GM18870 (cell line): ENCODE data around the gene SRRD.
"Not testable (repeated sequence)": the region's sequence is repeated elsewhere in the genome, so short reads cannot be mapped to it uniquely, and the experiment has no call there.

Experiments
- ATAC-seq: cut with Tn5 transposase; IDR thresholded peaks from one replicate; pipeline ENCODE4 v1.9.1; 2021; ENCODE audit warnings: moderate library complexity; ENCODE audit not compliant: unreplicated experiment

SRRD gene

DNA sequence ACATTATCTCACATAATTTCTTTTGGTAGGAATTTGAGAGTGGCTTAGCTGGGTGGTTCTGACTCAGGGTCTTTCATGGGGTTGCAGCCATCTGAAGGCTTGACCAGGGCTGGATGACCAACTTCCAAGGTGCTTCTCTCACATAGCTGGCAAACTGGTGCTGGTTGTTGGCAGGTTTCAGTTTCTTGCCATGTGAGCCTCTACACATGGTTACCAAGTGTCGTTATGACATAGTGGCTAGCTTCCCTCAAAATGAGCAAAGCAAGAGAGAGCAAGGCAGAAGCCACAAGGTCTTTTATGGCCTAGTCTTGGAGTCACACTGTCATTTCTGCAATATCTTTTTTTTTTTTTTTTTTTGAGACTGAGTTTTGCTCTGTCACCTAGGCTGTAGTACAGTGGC, 32.8 kb downstream of the SRRD start:
- no peak for ATAC-seq

DNA sequence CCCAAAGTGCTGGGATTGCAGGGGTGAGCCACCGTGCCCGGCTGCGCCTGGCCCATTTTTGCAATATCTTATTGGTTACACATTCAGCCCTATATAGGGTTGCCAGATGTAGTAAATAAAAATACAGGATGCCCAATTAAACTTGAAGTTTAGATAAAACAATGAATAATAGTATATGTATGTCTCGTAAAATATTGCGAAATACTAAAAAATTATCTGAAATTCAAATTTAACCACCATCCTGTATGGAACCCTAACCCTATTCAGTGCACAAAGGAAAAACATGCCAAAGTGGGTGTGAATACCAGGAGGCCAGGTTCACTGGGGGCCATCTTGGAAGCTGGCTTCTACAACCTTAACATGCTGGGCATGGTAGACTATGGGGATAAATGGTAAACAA, 33.8 kb downstream of the SRRD start:
- ATAC-seq = no peak

DNA sequence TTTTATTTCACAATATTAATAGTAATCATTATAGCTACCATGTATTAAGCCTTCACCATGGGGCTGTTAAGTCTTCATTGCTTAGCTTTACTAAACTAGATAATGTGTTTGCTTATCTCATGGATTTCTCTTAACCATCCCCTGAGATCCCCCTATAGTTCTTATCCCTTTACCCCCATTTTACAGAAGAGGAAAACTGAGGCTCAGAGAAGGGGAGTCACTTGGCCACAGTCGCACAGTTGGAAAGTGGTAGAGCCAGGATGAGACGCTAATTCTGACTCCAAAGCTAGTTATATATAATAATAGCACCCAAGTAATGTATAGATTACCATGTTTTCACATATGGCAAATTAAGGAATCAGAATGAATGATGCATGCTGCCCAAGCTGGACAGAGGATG, 38.3 kb downstream of the SRRD start:
- no peak for ATAC-seq

GRCh38 chr22:26522592-26522991, 38.9 kb downstream of the SRRD start:
- no peak for ATAC-seq

- ATAC-seq = no peak
Observed at GRCh38 chr22:26524870-26525269, 41.2 kb downstream of the SRRD start.

DNA sequence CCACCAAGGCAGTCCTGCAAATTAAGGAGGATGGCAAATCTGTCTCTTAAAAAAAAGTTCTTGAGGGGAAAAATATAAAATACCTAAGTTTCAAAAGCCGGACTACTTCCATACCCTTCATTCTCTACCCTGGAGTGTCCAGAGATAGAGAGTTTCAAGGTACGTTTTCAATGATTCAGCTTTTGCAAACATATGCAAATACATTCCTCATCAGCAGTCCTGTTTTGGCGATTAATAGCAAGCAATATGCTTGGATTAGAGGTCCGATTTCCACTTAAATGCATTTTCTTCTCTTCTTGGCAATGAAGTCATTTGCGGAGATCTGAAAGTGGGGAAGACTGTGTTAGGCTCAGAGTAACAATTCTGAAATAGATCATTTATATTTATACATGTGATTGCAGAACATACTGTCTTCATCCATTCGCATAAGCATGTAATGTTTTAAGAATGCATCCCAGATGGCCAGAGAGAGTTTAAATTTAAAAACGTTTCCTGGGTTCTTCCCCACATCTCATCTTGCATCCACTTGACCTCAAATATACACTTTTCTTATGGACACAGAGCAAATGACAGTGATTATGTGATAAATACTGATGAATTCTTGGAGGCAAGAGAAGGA, 42.4 kb downstream of the SRRD start:
- ATAC-seq = no peak

DNA sequence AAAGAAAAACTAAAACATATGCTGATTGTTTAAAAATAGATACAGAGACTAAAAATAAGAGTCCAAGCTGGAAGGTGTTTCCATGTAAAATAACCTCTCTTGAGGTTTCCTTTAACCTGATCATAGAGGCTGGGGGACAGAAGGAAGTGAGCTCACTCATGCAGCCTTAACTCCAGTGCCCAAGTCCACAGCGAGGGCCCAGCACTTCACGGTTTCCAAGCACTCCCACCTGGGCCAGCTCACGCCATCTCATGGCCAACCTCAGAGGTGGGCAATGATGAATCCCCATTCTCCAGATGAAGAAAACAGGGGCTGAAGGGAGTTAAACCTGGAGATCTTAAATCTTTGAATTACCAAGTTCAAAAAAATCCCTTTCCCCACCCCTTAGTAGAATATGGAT, 43.5 kb downstream of the SRRD start:
- ATAC-seq = no peak

GRCh38 chr22:26527574-26528465, 44.1 kb downstream of the SRRD start:
- no peak for ATAC-seq

DNA sequence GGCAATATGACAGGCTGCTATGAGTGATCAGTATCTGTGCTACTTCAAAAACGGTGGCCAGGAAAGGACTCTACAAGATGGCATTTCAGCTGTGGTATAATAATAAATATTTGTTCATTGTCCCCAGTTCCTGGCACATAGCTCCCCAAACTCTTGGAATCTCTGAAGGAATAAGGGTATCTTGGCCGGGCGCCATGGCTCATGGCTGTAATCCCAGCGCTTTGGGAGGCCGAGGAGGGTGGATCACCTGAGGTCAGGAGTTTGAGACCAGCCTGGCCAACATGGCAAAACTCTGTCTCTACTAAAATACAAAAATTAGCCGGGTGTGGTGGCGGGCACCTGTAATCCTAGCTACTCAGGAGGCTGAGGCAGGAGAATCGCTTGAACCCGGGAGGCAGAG, 44.8 kb downstream of the SRRD start:
- not testable (repeated sequence) for ATAC-seq

- no peak for ATAC-seq
Observed at GRCh38 chr22:26529345-26529744, 45.7 kb downstream of the SRRD start.

DNA sequence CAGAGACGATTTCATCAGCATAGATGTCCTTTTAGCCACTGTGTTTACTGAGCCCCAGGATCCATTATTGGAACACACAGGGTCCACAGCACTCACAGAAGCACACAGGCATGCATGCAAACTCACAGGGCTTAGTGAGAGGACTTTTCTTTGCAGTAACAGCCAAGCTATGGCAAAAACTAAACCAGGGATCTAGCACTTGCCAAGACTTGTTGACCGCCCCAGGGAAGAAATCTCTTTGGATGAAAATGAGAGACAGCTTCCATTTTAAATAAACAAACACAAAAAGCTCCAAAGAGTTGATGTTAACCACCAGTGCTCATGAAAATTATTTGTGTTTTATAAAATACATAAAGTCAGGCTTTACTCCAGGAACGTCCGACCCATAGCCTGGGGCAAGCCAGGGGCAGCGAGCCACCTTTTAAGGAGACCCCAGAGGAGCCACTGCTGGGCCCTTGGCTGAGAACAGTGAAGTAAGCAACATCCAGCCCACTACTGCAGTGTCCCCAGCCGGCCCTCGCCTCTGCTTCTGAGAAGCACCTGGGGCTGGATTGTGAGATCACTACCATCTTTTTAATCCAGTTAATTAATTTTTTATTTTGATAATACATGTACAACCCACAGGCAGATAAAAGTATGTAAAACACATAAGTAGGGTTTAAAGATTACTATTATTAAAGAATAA, 50.6 kb downstream of the SRRD start:
- no peak for ATAC-seq

DNA sequence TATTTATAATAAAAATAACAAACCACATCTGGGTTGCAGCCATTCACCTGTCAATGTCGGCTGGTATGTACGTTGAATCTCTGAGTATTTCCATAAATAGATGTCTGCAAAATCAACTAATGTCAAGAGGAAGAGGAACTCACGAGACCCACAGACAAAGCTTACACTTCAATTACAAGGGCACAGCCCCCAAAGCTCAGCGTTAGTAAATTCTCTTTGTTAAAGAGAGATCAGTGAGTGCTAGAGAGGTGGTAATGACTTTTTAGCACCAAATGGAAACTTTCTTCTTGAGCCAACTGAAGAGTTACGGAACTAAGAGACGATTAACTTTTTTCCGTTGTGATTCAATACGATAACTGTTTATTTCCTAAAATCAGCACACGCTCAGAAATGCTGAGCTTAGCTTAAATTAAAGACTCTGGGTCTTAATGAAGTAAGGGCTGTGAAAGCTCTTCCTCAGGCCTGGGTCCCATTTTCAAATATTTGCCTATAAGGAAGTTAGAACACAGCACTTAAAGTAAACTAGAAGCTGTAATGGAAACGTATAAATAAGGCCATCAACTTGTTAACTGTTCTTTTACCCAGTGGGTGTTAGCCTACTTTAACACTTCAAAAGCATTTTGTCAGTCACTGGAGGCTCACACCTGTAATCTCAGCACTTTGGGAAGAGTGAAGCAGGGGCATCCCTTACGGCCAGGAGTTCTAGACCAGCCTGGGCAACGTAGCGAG, 51.4 kb downstream of the SRRD start:
- no peak for ATAC-seq

- no peak for ATAC-seq
Observed at GRCh38 chr22:26535603-26535908, 51.9 kb downstream of the SRRD start.

DNA sequence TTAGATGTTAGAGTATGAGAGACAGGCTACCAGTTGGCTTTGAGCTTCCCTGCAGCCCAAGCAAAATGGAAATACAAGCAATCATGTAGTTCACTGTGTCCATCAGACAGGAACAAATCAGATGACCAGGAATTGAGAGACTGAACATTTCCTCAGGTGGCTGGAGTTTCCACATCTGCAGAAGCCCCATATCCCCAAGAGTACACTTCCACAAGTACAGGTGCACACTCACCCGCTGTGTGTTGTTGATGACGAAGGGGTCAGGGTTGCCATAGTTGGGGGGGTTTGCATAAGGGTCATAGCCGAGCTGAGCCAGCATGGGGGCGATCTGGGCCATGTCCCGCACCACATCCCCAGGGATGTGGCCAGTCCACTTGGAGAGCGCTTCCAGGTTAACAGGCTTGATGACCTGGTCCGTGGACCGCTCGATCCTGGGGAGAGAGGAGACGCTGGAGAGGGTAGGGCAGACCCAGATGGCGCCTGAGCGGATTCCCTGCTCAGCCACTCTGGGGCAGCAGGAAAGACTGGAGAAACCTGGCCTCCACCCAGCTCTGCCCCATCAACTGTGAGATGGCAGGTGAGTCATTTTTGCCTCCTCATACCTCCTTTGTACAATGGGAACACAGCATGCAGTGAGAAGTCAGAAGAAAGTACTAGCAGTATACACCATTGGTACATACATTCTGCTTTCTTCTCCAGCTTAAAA, 52.5 kb downstream of the SRRD start:
- ATAC-seq = no peak

- ATAC-seq = no peak
Observed at GRCh38 chr22:26536762-26537134, 53.1 kb downstream of the SRRD start.

- no peak for ATAC-seq
Observed at GRCh38 chr22:26540119-26540518, 56.4 kb downstream of the SRRD start.

GRCh38 chr22:26541167-26541819, 57.6 kb downstream of the SRRD start:
- ATAC-seq = no peak

- no peak for ATAC-seq
Observed at GRCh38 chr22:26542831-26543230, 59.2 kb downstream of the SRRD start.
